HL-60 (cell line): ENCODE measurements around the gene KRT78.

Source experiments
- GABPA ChIP-seq: IDR thresholded peaks from 2 replicates; pipeline ENCODE4 v1.6.1; 2012; ENCODE audit warnings: low read depth
- TF ChIP-seq, protein P1 (sequence below): IDR thresholded peaks from 2 replicates; pipeline ENCODE4 v1.6.1; 2012; ENCODE audit warnings: low read depth; ENCODE audit not compliant: insufficient replicate concordance
- TF ChIP-seq, protein P2 (sequence below): IDR thresholded peaks from one replicate; pipeline ENCODE4 v1.5.1; 2011; ENCODE audit warnings: low read length, control low read depth, inconsistent platforms; ENCODE audit not compliant: insufficient read depth

DNA sequence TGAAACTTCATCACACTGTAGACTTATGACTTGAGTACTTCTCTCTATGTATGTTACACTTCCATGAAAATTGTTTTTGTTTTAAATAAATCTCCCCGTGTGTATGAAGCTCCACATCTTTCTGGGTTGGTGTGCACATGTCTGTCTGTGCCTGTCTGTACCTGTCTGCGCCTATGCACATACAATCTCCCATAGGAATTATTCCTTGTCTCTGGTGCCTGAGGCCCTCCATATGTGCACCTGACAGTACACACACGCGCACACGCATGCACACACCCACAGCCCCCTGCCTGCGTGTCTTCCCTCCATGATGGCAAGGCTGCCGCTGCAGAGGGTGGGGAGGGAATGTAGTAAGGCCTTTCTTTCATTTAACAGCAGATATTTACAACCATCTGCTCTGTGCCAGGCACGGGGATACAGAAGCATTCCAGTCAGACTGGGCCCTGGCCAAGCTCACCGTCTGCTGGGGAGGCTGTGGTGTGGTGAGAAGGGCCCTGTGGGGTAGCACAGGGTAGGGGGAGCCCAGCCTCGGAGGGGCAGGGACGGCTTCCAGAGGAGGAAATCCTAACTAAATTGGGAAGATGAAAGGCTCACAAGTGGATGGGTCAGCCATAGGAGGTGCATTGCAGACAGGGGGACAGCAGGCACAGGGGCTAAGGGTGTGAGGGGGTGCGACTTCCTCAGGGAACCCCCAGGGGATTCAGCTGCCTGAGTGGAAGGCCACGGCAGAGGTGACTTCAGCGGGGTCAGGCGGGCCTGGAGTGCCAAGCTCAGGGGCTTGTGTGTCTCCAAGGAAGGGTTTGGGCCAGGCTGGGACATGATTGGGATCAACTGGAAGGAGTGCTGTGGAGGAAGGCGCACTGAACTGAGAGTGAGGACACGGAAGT lies 30.0 kb upstream of the KRT78 start:
- TF ChIP-seq, protein P1, sequence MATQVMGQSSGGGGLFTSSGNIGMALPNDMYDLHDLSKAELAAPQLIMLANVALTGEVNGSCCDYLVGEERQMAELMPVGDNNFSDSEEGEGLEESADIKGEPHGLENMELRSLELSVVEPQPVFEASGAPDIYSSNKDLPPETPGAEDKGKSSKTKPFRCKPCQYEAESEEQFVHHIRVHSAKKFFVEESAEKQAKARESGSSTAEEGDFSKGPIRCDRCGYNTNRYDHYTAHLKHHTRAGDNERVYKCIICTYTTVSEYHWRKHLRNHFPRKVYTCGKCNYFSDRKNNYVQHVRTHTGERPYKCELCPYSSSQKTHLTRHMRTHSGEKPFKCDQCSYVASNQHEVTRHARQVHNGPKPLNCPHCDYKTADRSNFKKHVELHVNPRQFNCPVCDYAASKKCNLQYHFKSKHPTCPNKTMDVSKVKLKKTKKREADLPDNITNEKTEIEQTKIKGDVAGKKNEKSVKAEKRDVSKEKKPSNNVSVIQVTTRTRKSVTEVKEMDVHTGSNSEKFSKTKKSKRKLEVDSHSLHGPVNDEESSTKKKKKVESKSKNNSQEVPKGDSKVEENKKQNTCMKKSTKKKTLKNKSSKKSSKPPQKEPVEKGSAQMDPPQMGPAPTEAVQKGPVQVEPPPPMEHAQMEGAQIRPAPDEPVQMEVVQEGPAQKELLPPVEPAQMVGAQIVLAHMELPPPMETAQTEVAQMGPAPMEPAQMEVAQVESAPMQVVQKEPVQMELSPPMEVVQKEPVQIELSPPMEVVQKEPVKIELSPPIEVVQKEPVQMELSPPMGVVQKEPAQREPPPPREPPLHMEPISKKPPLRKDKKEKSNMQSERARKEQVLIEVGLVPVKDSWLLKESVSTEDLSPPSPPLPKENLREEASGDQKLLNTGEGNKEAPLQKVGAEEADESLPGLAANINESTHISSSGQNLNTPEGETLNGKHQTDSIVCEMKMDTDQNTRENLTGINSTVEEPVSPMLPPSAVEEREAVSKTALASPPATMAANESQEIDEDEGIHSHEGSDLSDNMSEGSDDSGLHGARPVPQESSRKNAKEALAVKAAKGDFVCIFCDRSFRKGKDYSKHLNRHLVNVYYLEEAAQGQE, result no peak
- TF ChIP-seq, protein P2, sequence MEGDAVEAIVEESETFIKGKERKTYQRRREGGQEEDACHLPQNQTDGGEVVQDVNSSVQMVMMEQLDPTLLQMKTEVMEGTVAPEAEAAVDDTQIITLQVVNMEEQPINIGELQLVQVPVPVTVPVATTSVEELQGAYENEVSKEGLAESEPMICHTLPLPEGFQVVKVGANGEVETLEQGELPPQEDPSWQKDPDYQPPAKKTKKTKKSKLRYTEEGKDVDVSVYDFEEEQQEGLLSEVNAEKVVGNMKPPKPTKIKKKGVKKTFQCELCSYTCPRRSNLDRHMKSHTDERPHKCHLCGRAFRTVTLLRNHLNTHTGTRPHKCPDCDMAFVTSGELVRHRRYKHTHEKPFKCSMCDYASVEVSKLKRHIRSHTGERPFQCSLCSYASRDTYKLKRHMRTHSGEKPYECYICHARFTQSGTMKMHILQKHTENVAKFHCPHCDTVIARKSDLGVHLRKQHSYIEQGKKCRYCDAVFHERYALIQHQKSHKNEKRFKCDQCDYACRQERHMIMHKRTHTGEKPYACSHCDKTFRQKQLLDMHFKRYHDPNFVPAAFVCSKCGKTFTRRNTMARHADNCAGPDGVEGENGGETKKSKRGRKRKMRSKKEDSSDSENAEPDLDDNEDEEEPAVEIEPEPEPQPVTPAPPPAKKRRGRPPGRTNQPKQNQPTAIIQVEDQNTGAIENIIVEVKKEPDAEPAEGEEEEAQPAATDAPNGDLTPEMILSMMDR, result no peak
- no peak for TF ChIP-seq GABPA
